ENCODE results near the gene ADO. TPM values are rescaled to one million over a fixed set of nuclear protein-coding genes. Genes with fewer than 3 reads are reported as not detected.

ADO gene
- total and polyA plus RNA-seq, 9 of the 15 experiments (the other 6 are each of a cell fraction or from before 2014, with no cell fraction given) = 3.0 to 20.0 (median 16.1) TPM

GRCh38 chr10:62817766-62818425 lies 13.4 kb downstream of the ADO start (continued):
- TF ChIP-seq PRDM10 (IDR thresholded peaks at IDR 0.05; ENCODE audit: partially characterized antibody) (no peak), ARID4B (CRISPR knock-in tag; IDR thresholded peaks at IDR 0.05) (no peak), DPF2 (IDR thresholded peaks at IDR 0.05) (no peak), UBTF (IDR thresholded peaks at IDR 0.05; ENCODE audit: borderline replicate concordance in 1 of 2, low read depth in 2 of 2, low read length in 2 of 2) (peak; percentile 58 to 79; a peak in 2 of 4 replicates), NFATC3 (IDR thresholded peaks at IDR 0.05) (no peak), BRF1 (IDR thresholded peaks at IDR 0.05; ENCODE audit: borderline replicate concordance, extremely low read depth, insufficient read length) (no peak), MECOM (CRISPR knock-in tag; IDR thresholded peaks at IDR 0.05) (no peak), FOXK1 (CRISPR knock-in tag; IDR thresholded peaks at IDR 0.05; ENCODE audit: borderline replicate concordance) (no peak), ELF4 (CRISPR knock-in tag; IDR thresholded peaks at IDR 0.05) (no peak), NUFIP1 (IDR thresholded peaks at IDR 0.05; ENCODE audit: partially characterized antibody) (no peak), ZNF76 (CRISPR knock-in tag; IDR thresholded peaks at IDR 0.05; ENCODE audit: borderline replicate concordance) (peak; percentile 11; the same call in 1 of the 2 replicates), TCF15 (CRISPR knock-in tag; IDR thresholded peaks at IDR 0.05) (no peak), KDM2B (CRISPR knock-in tag; IDR thresholded peaks at IDR 0.05) (0 out of 2 replicates have a peak, but pooled peaks have one; percentile 55), TAF9B (IDR thresholded peaks at IDR 0.05; ENCODE audit: partially characterized antibody) (no peak), KDM5B (IDR thresholded peaks at IDR 0.05; ENCODE audit: insufficient replicate concordance, low read depth, low read length) (no peak), ZNF121 (CRISPR knock-in tag; conservative IDR thresholded peaks at IDR 0.05) (peak; percentile 65; the same call in 1 of the 2 replicates), GABPB1 (CRISPR knock-in tag; IDR thresholded peaks at IDR 0.05) (no peak; the same call in 1 of the 2 replicates)

Data from K562 (cell line).